ENCODE measurements around the gene BTNL3.
"Not testable (repeated sequence)": the region's sequence is repeated elsewhere in the genome, so short reads cannot be mapped to it uniquely, and the experiment has no call there.

Gene BTNL3

GRCh38 chr5:180988592-180988991 is at the start of gene BTNL3:
Gene BTNL3 (plus strand): TSS chr5:180988846. CDS start chr5:180989029, 183 bp downstream.
- DNase-seq (ENCODE audit: low read depth): no peak

- DNase-seq (ENCODE audit: low read depth): no peak
Observed at GRCh38 chr5:180950291-180950949, 38.2 kb upstream of the BTNL3 start.

- DNase-seq (ENCODE audit: low read depth): no peak
Observed at GRCh38 chr5:180959661-180960060, 29.0 kb upstream of the BTNL3 start.

- no peak for DNase-seq (ENCODE audit: low read depth)
Observed at GRCh38 chr5:180960209-180960608, 28.4 kb upstream of the BTNL3 start.

GRCh38 chr5:180969406-180969805 is 19.2 kb upstream of the BTNL3 start:
- DNase-seq (ENCODE audit: low read depth): no peak

GRCh38 chr5:180970336-180970735 is 18.3 kb upstream of the BTNL3 start:
- DNase-seq (ENCODE audit: low read depth): no peak

- DNase-seq (ENCODE audit: low read depth): no peak
Observed at GRCh38 chr5:180970875-180971274, 17.8 kb upstream of the BTNL3 start.

- no peak for DNase-seq (ENCODE audit: low read depth)
Observed at GRCh38 chr5:180974612-180975315, 13.9 kb upstream of the BTNL3 start.

GRCh38 chr5:180975338-180975737 is 13.3 kb upstream of the BTNL3 start:
- DNase-seq (ENCODE audit: low read depth): no peak

- DNase-seq (ENCODE audit: low read depth): no peak
Observed at GRCh38 chr5:180976518-180976917, 12.1 kb upstream of the BTNL3 start.

- no peak for DNase-seq (ENCODE audit: low read depth)
Observed at GRCh38 chr5:180977852-180978251, 10.8 kb upstream of the BTNL3 start.

GRCh38 chr5:180982008-180982741 is 6.5 kb upstream of the BTNL3 start:
- DNase-seq (ENCODE audit: low read depth): no peak

GRCh38 chr5:180988016-180988415 is 630 bp upstream of the BTNL3 start:
- no peak for DNase-seq (ENCODE audit: low read depth)

- DNase-seq (ENCODE audit: low read depth): no peak
Observed at GRCh38 chr5:180990086-180990881, 1.6 kb downstream of the BTNL3 start.

GRCh38 chr5:180990882-180991242 is 2.2 kb downstream of the BTNL3 start:
- no peak for DNase-seq (ENCODE audit: low read depth)

- DNase-seq (ENCODE audit: low read depth): no peak
Observed at GRCh38 chr5:181001947-181002346, 13.3 kb downstream of the BTNL3 start.

GRCh38 chr5:181005791-181006190 is 17.1 kb downstream of the BTNL3 start:
- DNase-seq (ENCODE audit: low read depth): no peak

- no peak for DNase-seq (ENCODE audit: low read depth)
Observed at GRCh38 chr5:181008136-181008535, 19.5 kb downstream of the BTNL3 start.

- not testable (repeated sequence) for DNase-seq (ENCODE audit: low read depth)
Observed at GRCh38 chr5:181010018-181010417, 21.4 kb downstream of the BTNL3 start.

- DNase-seq (ENCODE audit: low read depth): not testable (repeated sequence)
Observed at GRCh38 chr5:181014654-181015053, 26.0 kb downstream of the BTNL3 start.

GRCh38 chr5:181017448-181017847 is 28.8 kb downstream of the BTNL3 start:
- not testable (repeated sequence) for DNase-seq (ENCODE audit: low read depth)

GRCh38 chr5:181020688-181021087 is 32.0 kb downstream of the BTNL3 start:
- no peak for DNase-seq (ENCODE audit: low read depth)

Data from activated T-helper 1 cell treated with Interleukin-2 at 50 U/mL for 16 hours (primary cell).